Testis (tissue), 3 donors: ENCODE measurements around the gene SPESP1. TPM values are rescaled to one million over a fixed set of nuclear protein-coding genes. Genes with fewer than 3 reads are reported as not detected.

ENCODE experiments used
- polyA plus RNA-seq: library from polyadenylated mRNA; stranded (reverse); fragments of 350-450 nt; fragmentation: Illumina TruSeq; extraction: RNeasy Lipid Tissue Mini Kit (QIAGEN cat#74804); gene quantifications from one replicate; pipeline ENCODE4 v1.2.3, GENCODE V29; 2014; ENCODE audit warnings: low read depth, low replicate concordance; ENCODE audit not compliant: insufficient read depth
- total RNA-seq, 2 donors: library from RNA; depleted of rRNA; stranded (reverse); fragments of >200 nt; gene quantifications; one replicate each; pipeline ENCODE4 v1.2.3, GENCODE V29; 2016

Gene SPESP1
- total and polyA plus RNA-seq, 3 donors from 2014 or later, result 50.4 to 67.6 (median 67.1) TPM

Other genes with a start within 250 kb of the SPESP1 start
- gene ANP32A, start 109.6 kb upstream of the SPESP1 start, total RNA-seq, result 10 to 100 TPM; 32.9 to 41.3 TPM
- gene ANP32A, start 109.6 kb upstream of the SPESP1 start, polyA plus RNA-seq, result 49.5 TPM
- gene NOX5, start 84.2 kb downstream of the SPESP1 start, total RNA-seq, result 10 to 100 TPM; 10.7 to 12.2 TPM
- 7.9 TPM for gene NOX5, start 84.2 kb downstream of the SPESP1 start, polyA plus RNA-seq
- gene GLCE, start 230.1 kb downstream of the SPESP1 start, total RNA-seq, result 10 to 100 TPM; 15.5 to 18.0 TPM
- 10.2 TPM for gene GLCE, start 230.1 kb downstream of the SPESP1 start, polyA plus RNA-seq